Loucy (cell line): ENCODE data around the gene POLRMT.

Experiments
- H2AFZ ChIP-seq: fragments of 200-600 bp; sonication (generic); 2 replicates; pipeline ENCODE4 v1.6.0; 2016; ENCODE audit warnings: antibody characterized with exemption, mild to moderate bottlenecking, low read length, moderate library complexity
- H3F3A ChIP-seq: fragments of 200-600 bp; 2 replicates; pipeline ENCODE4 v1.6.0; 2016; ENCODE audit warnings: antibody characterized with exemption, low read depth, mild to moderate bottlenecking
- H3K27me3 ChIP-seq: fragments of 200-600 bp; sonication (generic); 2 replicates; pipeline ENCODE4 v1.6.1; 2014; ENCODE audit warnings: low read length, mild to moderate bottlenecking; ENCODE audit not compliant: insufficient read depth, poor library complexity, severe bottlenecking
- H3K36me3 ChIP-seq: fragments of 200-600 bp; sonication (generic); 2 replicates; pipeline ENCODE4 v1.6.1; 2016; ENCODE audit warnings: low read length; ENCODE audit not compliant: insufficient read depth
- H3K4me1 ChIP-seq: fragments of 200-600 bp; sonication (generic); 2 replicates; pipeline ENCODE4 v1.5.1; 2014; ENCODE audit warnings: low read length, mild to moderate bottlenecking; ENCODE audit not compliant: insufficient read depth, poor library complexity, severe bottlenecking
- H3K4me2 ChIP-seq: fragments of 200-600 bp; sonication (generic); 2 replicates; pipeline ENCODE4 v1.6.0; 2014; ENCODE audit warnings: antibody characterized with exemption, low read length, low read depth, mild to moderate bottlenecking; ENCODE audit not compliant: poor library complexity, severe bottlenecking
- H3K4me3 ChIP-seq: fragments of 200-600 bp; sonication (generic); 2 replicates; pipeline ENCODE4 v1.5.1; 2014; ENCODE audit warnings: low read length, mild to moderate bottlenecking, mixed read lengths; ENCODE audit not compliant: poor library complexity, severe bottlenecking
- H3K79me2 ChIP-seq: fragments of 200-600 bp; sonication (generic); 2 replicates; pipeline ENCODE4 v1.6.1; 2014; ENCODE audit warnings: low read length; ENCODE audit not compliant: insufficient read depth
- H3K9ac ChIP-seq: fragments of 200-600 bp; sonication (generic); 2 replicates; pipeline ENCODE4 v1.6.0; 2014; ENCODE audit warnings: mild to moderate bottlenecking, low read depth, low read length, moderate library complexity; ENCODE audit not compliant: poor library complexity, severe bottlenecking
- H3K9me2 ChIP-seq: fragments of 200-600 bp; sonication (generic); replicated peaks from 2 replicates; pipeline ENCODE4 v1.6.1; 2016; ENCODE audit warnings: low read depth, low read length, mixed read lengths
- H3K9me3 ChIP-seq: fragments of 200-600 bp; sonication (generic); 2 replicates; pipeline ENCODE4 v1.6.1; 2014; ENCODE audit warnings: mild to moderate bottlenecking, antibody characterized with exemption, low read length, low read depth; ENCODE audit not compliant: insufficient read depth
- H4K20me1 ChIP-seq: fragments of 200-600 bp; sonication (generic); 2 replicates; pipeline ENCODE4 v1.6.0; 2014; ENCODE audit warnings: antibody characterized with exemption, low read length, mild to moderate bottlenecking; ENCODE audit not compliant: insufficient read depth, poor library complexity, severe bottlenecking
- EZH2phosphoT487 ChIP-seq: fragments of 200-600 bp; IDR thresholded peaks from 2 replicates; pipeline ENCODE4 v1.6.1; 2018; ENCODE audit warnings: antibody characterized with exemption, mild to moderate bottlenecking, moderate library complexity, borderline replicate concordance
- TF ChIP-seq, protein P1 (sequence below): fragments of 200-600 bp; sonication (generic); conservative IDR thresholded peaks from 2 replicates; pipeline ENCODE4 v1.5.1; 2014; ENCODE audit warnings: mild to moderate bottlenecking, antibody characterized with exemption, low read length

Gene POLRMT

DNA sequence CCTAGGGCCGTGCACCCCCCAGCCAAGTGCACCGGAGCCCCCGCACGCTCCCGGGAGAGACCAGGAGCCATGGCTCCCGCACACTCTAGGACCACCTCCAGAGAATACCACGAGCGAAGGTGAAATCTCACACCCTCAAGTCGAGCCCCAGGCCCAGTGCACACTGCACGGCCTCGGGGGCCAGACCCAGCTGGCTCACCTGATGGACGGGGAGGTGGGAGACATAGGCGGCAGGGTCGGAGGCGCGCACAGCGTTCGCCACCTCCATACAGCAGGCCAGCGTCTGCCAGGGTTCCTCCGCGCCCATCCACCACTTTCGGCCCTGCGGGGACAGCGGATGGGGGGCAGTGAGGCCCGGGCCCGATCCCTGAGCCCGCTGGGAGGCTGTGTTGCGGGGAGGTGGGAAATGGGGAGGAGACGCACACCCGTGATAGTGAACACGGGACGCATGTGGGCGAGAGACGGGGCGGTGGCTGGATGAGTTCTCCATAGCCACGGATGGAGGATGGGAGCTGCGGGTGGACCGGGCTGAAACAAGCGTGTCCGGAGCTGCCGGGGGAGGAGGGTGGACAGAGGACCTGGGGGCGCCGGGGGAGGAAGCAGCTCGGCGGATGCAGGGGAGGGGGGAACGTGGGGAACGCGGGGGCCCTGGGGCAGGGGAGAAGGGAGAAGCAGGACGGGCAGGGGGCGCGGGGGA is 13.0 kb downstream of the POLRMT start:
- no peaks in the 10 kb centered on the region for H3K4me1 ChIP-seq
- no peak overlapping the region for H3K4me2 ChIP-seq
- H3K4me3 ChIP-seq: no peak overlapping the region
- H3K9ac ChIP-seq: no peak overlapping the region
- no peaks in the 10 kb centered on the region for H3K9me2 ChIP-seq
- peaks cover 14% of the 10 kb centered on the region; the same call in 1 of the 2 replicates for H3K36me3 ChIP-seq
- no peaks in the 10 kb centered on the region for H3K79me2 ChIP-seq
- no peaks in the 10 kb centered on the region for H3K9me3 ChIP-seq
- TF ChIP-seq, protein P1, sequence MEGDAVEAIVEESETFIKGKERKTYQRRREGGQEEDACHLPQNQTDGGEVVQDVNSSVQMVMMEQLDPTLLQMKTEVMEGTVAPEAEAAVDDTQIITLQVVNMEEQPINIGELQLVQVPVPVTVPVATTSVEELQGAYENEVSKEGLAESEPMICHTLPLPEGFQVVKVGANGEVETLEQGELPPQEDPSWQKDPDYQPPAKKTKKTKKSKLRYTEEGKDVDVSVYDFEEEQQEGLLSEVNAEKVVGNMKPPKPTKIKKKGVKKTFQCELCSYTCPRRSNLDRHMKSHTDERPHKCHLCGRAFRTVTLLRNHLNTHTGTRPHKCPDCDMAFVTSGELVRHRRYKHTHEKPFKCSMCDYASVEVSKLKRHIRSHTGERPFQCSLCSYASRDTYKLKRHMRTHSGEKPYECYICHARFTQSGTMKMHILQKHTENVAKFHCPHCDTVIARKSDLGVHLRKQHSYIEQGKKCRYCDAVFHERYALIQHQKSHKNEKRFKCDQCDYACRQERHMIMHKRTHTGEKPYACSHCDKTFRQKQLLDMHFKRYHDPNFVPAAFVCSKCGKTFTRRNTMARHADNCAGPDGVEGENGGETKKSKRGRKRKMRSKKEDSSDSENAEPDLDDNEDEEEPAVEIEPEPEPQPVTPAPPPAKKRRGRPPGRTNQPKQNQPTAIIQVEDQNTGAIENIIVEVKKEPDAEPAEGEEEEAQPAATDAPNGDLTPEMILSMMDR: no peak
- TF ChIP-seq EZH2phosphoT487: no peak
- H3F3A ChIP-seq: no peaks in the 10 kb centered on the region
- H2AFZ ChIP-seq: no peak overlapping the region
- H3K27me3 ChIP-seq: no peaks in the 10 kb centered on the region
- H4K20me1 ChIP-seq: no peaks in the 10 kb centered on the region

DNA sequence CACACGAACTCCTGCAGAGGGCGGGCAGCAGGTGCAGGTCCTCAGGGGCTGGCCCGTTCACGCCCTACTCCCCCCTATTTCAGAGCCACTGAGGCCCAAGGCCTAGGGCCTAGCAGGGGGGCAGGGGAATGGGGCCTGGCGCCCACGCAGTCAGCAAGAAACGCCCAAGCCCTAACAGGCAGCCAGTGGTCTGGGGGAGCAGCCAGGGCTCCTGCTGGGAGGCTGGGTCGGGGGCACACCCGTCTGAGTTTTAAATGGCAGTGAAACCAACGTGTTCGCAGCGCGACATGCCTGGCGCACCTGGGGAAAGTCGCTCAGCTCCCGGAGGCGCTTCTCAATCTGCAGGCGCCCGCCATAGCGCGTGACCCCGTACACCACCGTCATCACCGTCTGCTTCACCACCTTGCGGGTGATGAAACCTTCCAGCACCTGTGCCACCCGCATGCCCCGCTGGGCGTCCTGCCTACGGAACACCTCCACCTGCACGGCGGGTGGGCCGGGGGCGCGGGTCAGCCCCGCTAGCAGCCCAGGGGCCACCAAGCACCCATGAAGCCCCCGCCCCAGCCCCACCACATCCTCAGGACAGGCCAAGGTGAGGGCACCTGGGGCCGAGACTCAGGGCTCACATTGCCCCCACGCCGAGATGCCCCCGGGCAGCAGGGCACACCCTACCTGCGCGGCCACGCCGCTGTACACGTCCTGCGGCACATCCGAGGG is 13.9 kb downstream of the POLRMT start:
- Histone ChIP-seq H3K4me1 (no peaks in the 10 kb centered on the region), H3K4me2 (no peak overlapping the region), H3K9ac (no peak overlapping the region), H2AFZ (no peak overlapping the region), H4K20me1 (no peaks in the 10 kb centered on the region), H3K27me3 (no peaks in the 10 kb centered on the region), H3K79me2 (no peaks in the 10 kb centered on the region), H3K4me3 (no peak overlapping the region), H3K9me2 (no peaks in the 10 kb centered on the region), H3K36me3 (peaks cover 14% of the 10 kb centered on the region; the same call in 1 of the 2 replicates), H3K9me3 (no peaks in the 10 kb centered on the region), H3F3A (no peaks in the 10 kb centered on the region)
- TF ChIP-seq, protein P1: no peak
- TF ChIP-seq EZH2phosphoT487: no peak

DNA sequence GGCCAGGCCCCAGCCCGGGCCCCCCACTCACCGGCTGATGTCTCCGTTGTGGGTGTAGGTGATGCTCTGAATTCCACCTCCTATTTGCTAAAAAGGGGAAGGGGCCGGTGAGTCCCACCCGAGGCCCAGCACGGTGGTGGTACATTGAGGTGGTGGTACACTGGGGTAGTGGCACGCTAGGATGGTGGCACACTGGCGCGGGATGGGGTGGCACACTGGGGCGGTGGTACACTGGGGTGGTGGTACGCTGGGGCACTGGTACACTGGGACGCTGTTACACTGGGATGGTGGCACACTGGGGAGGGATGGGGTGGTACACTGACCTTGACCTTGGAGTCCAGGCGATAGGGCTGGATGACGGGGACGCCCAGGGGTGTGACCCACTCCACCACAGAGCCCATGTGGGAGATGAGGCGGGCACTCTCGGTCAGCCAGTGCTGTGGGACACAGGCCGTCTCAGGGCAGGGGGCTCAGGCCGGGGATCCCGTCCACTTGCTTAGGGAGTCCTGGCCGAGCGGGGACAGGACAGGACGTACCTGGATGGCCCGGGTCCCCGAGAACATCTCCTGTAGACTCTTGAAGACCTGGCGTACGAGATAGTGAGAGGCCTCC is 14.6 kb downstream of the POLRMT start:
- no peak overlapping the region for H3K4me3 ChIP-seq
- no peak overlapping the region for H2AFZ ChIP-seq
- TF ChIP-seq, protein P1: no peak
- no peak for TF ChIP-seq EZH2phosphoT487
- no peaks in the 10 kb centered on the region for H3F3A ChIP-seq
- no peaks in the 10 kb centered on the region for H4K20me1 ChIP-seq
- H3K4me2 ChIP-seq: no peak overlapping the region
- peaks cover 14% of the 10 kb centered on the region; the same call in 1 of the 2 replicates for H3K36me3 ChIP-seq
- H3K9me3 ChIP-seq: no peaks in the 10 kb centered on the region
- H3K79me2 ChIP-seq: no peaks in the 10 kb centered on the region
- H3K27me3 ChIP-seq: no peaks in the 10 kb centered on the region
- H3K9ac ChIP-seq: no peak overlapping the region
- H3K4me1 ChIP-seq: no peaks in the 10 kb centered on the region
- no peaks in the 10 kb centered on the region for H3K9me2 ChIP-seq
